Endometrial microvascular endothelial cells (primary cell): Measurements from ENCODE around the gene CABLES2. TPM values are rescaled to one million over a fixed set of nuclear protein-coding genes. Genes with fewer than 3 reads are reported as not detected.

Experiments used
- in situ Hi-C: cut with HindIII; loops from 2 replicates; pipeline ENCODE4 v1.10.0; 2017; ENCODE audit warnings: low sequenced_read_pairs, low pct_unique_long_range_greater_than_20kb; ENCODE audit errors: inconsistent ontology term
- total RNA-seq: library from RNA; depleted of rRNA; stranded (reverse); fragments of >200 nt; gene quantifications from one replicate; pipeline ENCODE4 v1.2.3, GENCODE V29; 2015; ENCODE audit errors: inconsistent ontology term

Gene CABLES2
- total RNA-seq, 1 donor from 2014 or later = 6.9 TPM

- in situ Hi-C loops = no loop called here
Observed at GRCh38 chr20:62409086-62409853, 2.2 kb upstream of the CABLES2 start.

- in situ Hi-C loops = no loop called here
Observed at GRCh38 chr20:62408640-62409039, 1.6 kb upstream of the CABLES2 start.

GRCh38 chr20:62408055-62408454 is 970 bp upstream of the CABLES2 start:
- in situ Hi-C loops = no loop called here

- in situ Hi-C loops = no loop called here
Observed at GRCh38 chr20:62406635-62407176, 379 bp downstream of the CABLES2 start.

GRCh38 chr20:62405981-62406513 is 1.0 kb downstream of the CABLES2 start:
- in situ Hi-C loops = no loop called here

GRCh38 chr20:62405108-62405980 is 1.7 kb downstream of the CABLES2 start:
- in situ Hi-C loops = no loop called here

- in situ Hi-C loops = no loop called here
Observed at GRCh38 chr20:62404761-62405107, 2.4 kb downstream of the CABLES2 start.

GRCh38 chr20:62404112-62404665 is 2.9 kb downstream of the CABLES2 start:
- in situ Hi-C loops = no loop called here

GRCh38 chr20:62403331-62403730 is 3.8 kb downstream of the CABLES2 start:
- in situ Hi-C loops = no loop called here

- in situ Hi-C loops = no loop called here
Observed at GRCh38 chr20:62402456-62403150, 4.5 kb downstream of the CABLES2 start.

GRCh38 chr20:62401331-62401779 is 5.7 kb downstream of the CABLES2 start:
- in situ Hi-C loops = no loop called here

- in situ Hi-C loops = no loop called here
Observed at GRCh38 chr20:62400541-62400940, 6.5 kb downstream of the CABLES2 start.

- in situ Hi-C loops = no loop called here
Observed at GRCh38 chr20:62400021-62400420, 7.1 kb downstream of the CABLES2 start.

GRCh38 chr20:62398120-62398821 is 8.8 kb downstream of the CABLES2 start:
- in situ Hi-C loops = no loop called here

- in situ Hi-C loops = no loop called here
Observed at GRCh38 chr20:62396367-62397239, 10.5 kb downstream of the CABLES2 start.

GRCh38 chr20:62395311-62396242 is 11.5 kb downstream of the CABLES2 start:
- in situ Hi-C loops = no loop called here
